ENCODE results near the gene TRIM8. TPM values are rescaled to one million over a fixed set of nuclear protein-coding genes. Genes with fewer than 3 reads are reported as not detected.

The TRIM8 gene
- total RNA-seq, 2 donors from 2014 or later, result 106 to 125 TPM

- H3K4me1 ChIP-seq, result peaks cover 0 to 79% of the 10 kb centered on the region in 2 donors
- DNase-seq (ENCODE audit: low spot score), result no peak
These were observed 22.6 kb upstream of the TRIM8 start for GRCh38 chr10:102621443-102622325.

GRCh38 chr10:102624094-102624493 is 20.2 kb upstream of the TRIM8 start:
- DNase-seq (ENCODE audit: low spot score), result no peak
- Histone ChIP-seq H3K36me3 (no peaks in the 10 kb centered on the region), H3K9me3 (no peaks in the 10 kb centered on the region), H3K27ac (no peak overlapping the region), H3K27me3 (no peaks in the 10 kb centered on the region), H3K4me1 (peaks cover 0 to 79% of the 10 kb centered on the region in 2 donors), H3K4me3 (no peak overlapping the region)
- no peak for TF ChIP-seq CTCF (IDR thresholded peaks at IDR 0.05)

More at GRCh38 chr10:102621443-102622325, 22.6 kb upstream of the TRIM8 start:
- Histone ChIP-seq H3K27ac (peak overlapping the region; percentile 81 to 90), H3K27me3 (no peaks in the 10 kb centered on the region), H3K4me3 (no peak overlapping the region), H3K9me3 (no peaks in the 10 kb centered on the region), H3K36me3 (peaks cover 6% of the 10 kb centered on the region)
- no peak for TF ChIP-seq CTCF (IDR thresholded peaks at IDR 0.05)

- Histone ChIP-seq H3K27ac (peak overlapping the region in 1 of 2 donors; percentile 32), H3K4me1 (peaks cover 0 to 79% of the 10 kb centered on the region in 2 donors), H3K4me3 (no peak overlapping the region), H3K9me3 (no peaks in the 10 kb centered on the region), H3K36me3 (no peaks in the 10 kb centered on the region), H3K27me3 (no peaks in the 10 kb centered on the region)
- DNase-seq (ENCODE audit: low spot score), result no peak
- TF ChIP-seq CTCF (IDR thresholded peaks at IDR 0.05), result no peak
These were observed 19.3 kb upstream of the TRIM8 start for GRCh38 chr10:102624751-102625645.

GRCh38 chr10:102626026-102626685 is 18.1 kb upstream of the TRIM8 start:
- H3K27ac ChIP-seq, result peak overlapping the region; percentile 83 to 92
- H3K36me3 ChIP-seq, result no peaks in the 10 kb centered on the region
- no peak overlapping the region for H3K4me3 ChIP-seq
- no peak for TF ChIP-seq CTCF (IDR thresholded peaks at IDR 0.05)
- H3K27me3 ChIP-seq, result no peaks in the 10 kb centered on the region
- no peaks in the 10 kb centered on the region for H3K9me3 ChIP-seq
- DNase-seq (ENCODE audit: low spot score), result no peak
- H3K4me1 ChIP-seq, result peaks cover 0 to 70% of the 10 kb centered on the region in 2 donors

GRCh38 chr10:102627291-102627735 is 17.0 kb upstream of the TRIM8 start:
- no peak overlapping the region for H3K4me3 ChIP-seq
- no peak for DNase-seq (ENCODE audit: low spot score)

More at GRCh38 chr10:102627291-102627735, 17.0 kb upstream of the TRIM8 start:
- no peaks in the 10 kb centered on the region for H3K9me3 ChIP-seq
- no peak for TF ChIP-seq CTCF (IDR thresholded peaks at IDR 0.05)
- peaks cover 0 to 70% of the 10 kb centered on the region in 2 donors for H3K4me1 ChIP-seq
- no peaks in the 10 kb centered on the region for H3K36me3 ChIP-seq
- no peaks in the 10 kb centered on the region for H3K27me3 ChIP-seq
- H3K27ac ChIP-seq, result peak overlapping the region; percentile 83 to 92

Data from right atrium auricular region (tissue), 2 donors.